Effector memory CD8-positive, alpha-beta T cell (primary cell): ENCODE results near the gene PXK.
"Not testable (repeated sequence)": the region's sequence is repeated elsewhere in the genome, so short reads cannot be mapped to it uniquely, and the experiment has no call there.

Experiments used
- ATAC-seq: fragments of 150-1000 bp; cut with Tn5 transposase; replicated peaks from 2 replicates; pipeline ENCODE4 v1.10.0; 2021; ENCODE audit warnings: mild to moderate bottlenecking, moderate library complexity
- DNase-seq, 3 experiments: peaks; one replicate each; pipeline ENCODE4 v3.0.0; 2021
- H3K27ac Mint-ChIP-seq, 2 donors: one replicate each; pipeline ENCODE4 v1.8.0; 2022; ENCODE audit warnings: mild to moderate bottlenecking in 2 of 2, mixed read lengths in 2 of 2, moderate library complexity in 2 of 2
- H3K27me3 Mint-ChIP-seq, 2 donors: one replicate each; pipeline ENCODE4 v1.8.0; 2022; ENCODE audit warnings: mixed read lengths in 2 of 2
- H3K36me3 Mint-ChIP-seq: one replicate; pipeline ENCODE4 v1.8.0; 2022; ENCODE audit warnings: mild to moderate bottlenecking, moderate library complexity, mixed read lengths; ENCODE audit not compliant: insufficient read depth
- H3K4me1 Mint-ChIP-seq, 2 donors: one replicate each; pipeline ENCODE4 v1.8.0; 2022; ENCODE audit warnings: low read depth in 2 of 2, mixed read lengths in 2 of 2
- H3K4me3 Mint-ChIP-seq, 2 donors: one replicate each; pipeline ENCODE4 v1.8.0; 2022; ENCODE audit warnings: mild to moderate bottlenecking in 2 of 2, mixed read lengths in 2 of 2, moderate library complexity in 2 of 2
- H3K9me3 Mint-ChIP-seq, 2 donors: one replicate each; pipeline ENCODE4 v1.8.0; 2022; ENCODE audit warnings: mixed read lengths in 2 of 2

The PXK gene

GRCh38 chr3:58432905-58433304, 100.2 kb downstream of the PXK start:
- Mint-ChIP-seq H3K27ac (peak overlapping the region; percentile 94 to 97), H3K36me3 (peaks cover 52% of the 10 kb centered on the region), H3K27me3 (no peaks in the 10 kb centered on the region), H3K4me3 (peak overlapping the region; percentile 88 to 94), H3K4me1 (peaks cover 22 to 24% of the 10 kb centered on the region in 2 donors), H3K9me3 (no peaks in the 10 kb centered on the region)
- DNase-seq = no peak
- no peak for ATAC-seq

DNA sequence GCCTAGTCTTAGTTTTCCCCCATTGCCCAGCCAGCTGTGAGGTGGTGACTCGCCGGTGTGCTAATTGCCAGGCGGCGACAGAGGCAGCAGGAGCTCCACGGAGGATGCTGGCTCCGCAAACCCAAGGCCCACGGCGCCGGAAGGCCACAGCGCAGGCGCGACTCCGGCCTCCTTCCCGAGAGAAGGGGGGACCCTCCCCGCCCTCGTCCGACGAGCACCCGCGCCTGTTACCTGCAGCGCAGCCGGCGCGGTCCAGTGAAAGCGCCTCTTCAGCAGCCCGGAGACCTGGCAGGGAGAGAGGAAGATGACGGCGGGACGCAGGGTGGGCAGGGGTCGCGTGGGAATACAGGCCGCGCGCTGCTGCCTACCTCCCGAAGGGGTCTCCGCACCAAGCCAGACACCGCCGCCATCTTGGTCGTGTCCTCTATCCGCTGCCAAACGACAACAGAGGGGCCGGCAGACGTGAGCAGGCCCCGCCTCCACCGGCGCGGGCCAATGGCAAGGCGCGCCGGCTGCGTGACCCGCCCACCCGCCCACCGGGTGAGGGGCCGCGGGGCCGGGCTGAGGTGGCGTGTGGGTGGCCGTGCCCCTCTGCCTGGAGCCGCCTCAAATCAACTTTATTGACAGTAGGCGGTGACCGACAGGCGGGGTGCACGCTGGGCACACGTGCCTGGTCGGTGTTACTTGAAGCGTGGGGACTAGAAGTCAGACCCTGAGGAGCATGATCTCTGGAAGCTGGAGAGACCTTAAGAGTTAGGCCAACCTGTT, 100.9 kb downstream of the PXK start, which contains the start of gene PDHB:
PDHB (minus strand) TSS at position 433 of the 768 bp plus-strand sequence; CDS start at position 410, 23 bp downstream.
- Mint-ChIP-seq H3K27me3 (no peaks in the 10 kb centered on the region), H3K4me1 (peaks cover 22 to 24% of the 10 kb centered on the region in 2 donors), H3K4me3 (peak within 1 kb of the TSS; percentile 88 to 94), H3K27ac (peak within 1 kb of the TSS; percentile 94 to 97), H3K36me3 (peaks cover 45% of the 10 kb centered on the region), H3K9me3 (no peaks in the 10 kb centered on the region)
- DNase-seq (peak; percentile 82 to 84 (median 84)), ATAC-seq (peak; percentile 93)

DNA sequence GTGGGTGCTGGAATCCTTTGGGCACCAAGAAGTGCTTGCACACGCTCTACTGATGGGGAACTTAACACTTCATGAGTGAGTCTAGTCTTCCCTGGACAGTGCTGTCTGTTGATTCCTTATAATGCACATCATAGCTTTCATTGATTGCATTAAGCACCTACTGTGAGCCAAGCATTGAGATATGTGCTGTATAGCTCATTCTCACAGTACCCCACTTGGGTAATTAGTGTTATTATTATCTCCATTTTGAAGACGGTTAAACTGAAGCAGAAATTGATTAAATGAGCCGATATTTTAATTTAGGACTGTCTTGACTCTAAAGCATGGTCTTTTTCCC, 101.4 kb downstream of the PXK start:
- no peak for ATAC-seq
- peaks cover 22 to 24% of the 10 kb centered on the region in 2 donors for H3K4me1 Mint-ChIP-seq
- no peaks in the 10 kb centered on the region for H3K27me3 Mint-ChIP-seq
- H3K9me3 Mint-ChIP-seq = no peaks in the 10 kb centered on the region
- H3K36me3 Mint-ChIP-seq = peaks cover 39% of the 10 kb centered on the region
- H3K4me3 Mint-ChIP-seq = peak overlapping the region; percentile 88 to 94
- H3K27ac Mint-ChIP-seq = peak overlapping the region; percentile 62 to 97
- DNase-seq = no peak

DNA sequence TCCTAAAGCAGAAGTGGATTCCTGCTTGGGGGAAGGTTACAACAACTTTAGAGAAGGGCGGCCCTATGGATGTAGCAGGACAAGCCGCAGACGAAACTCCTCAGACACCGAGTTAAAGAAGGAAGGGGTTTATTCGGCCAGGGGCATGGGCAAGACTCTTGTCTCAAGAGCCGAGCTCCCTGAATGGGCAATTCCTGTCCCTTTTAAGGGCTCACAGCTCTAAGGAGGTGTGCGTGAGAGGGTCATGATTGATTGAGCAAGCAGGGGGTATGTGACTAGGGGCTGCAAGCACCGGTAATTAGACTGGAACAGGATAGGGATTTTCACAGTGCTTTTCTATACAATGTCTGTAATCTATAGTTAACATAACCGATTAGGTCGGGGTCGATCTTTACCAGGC, 101.8 kb downstream of the PXK start:
- peak overlapping the region in 1 of 2 donors; percentile 62 for H3K27ac Mint-ChIP-seq
- H3K4me3 Mint-ChIP-seq = peak overlapping the region; percentile 88 to 94
- no peak for DNase-seq
- H3K9me3 Mint-ChIP-seq = no peaks in the 10 kb centered on the region
- no peaks in the 10 kb centered on the region for H3K27me3 Mint-ChIP-seq
- ATAC-seq = no peak
- H3K36me3 Mint-ChIP-seq = peaks cover 36% of the 10 kb centered on the region
- peaks cover 22 to 24% of the 10 kb centered on the region in 2 donors for H3K4me1 Mint-ChIP-seq

GRCh38 chr3:58434990-58435389, 102.3 kb downstream of the PXK start:
- no peak for DNase-seq
- no peak for ATAC-seq
- peaks cover 22 to 24% of the 10 kb centered on the region in 2 donors for H3K4me1 Mint-ChIP-seq
- peak overlapping the region in 1 of 2 donors; percentile 88 for H3K4me3 Mint-ChIP-seq
- peaks cover 31% of the 10 kb centered on the region for H3K36me3 Mint-ChIP-seq
- peak overlapping the region in 1 of 2 donors; percentile 80 for H3K27ac Mint-ChIP-seq
- H3K27me3 Mint-ChIP-seq = no peaks in the 10 kb centered on the region
- H3K9me3 Mint-ChIP-seq = no peaks in the 10 kb centered on the region

- H3K4me3 Mint-ChIP-seq, ATAC-seq, H3K9me3 Mint-ChIP-seq, DNase-seq, H3K27me3 Mint-ChIP-seq: not testable (repeated sequence)
- Mint-ChIP-seq H3K27ac (peak overlapping the region in 1 of 2 donors; percentile 35), H3K36me3 (peaks cover 11% of the 10 kb centered on the region), H3K4me1 (peaks cover 14 to 18% of the 10 kb centered on the region in 2 donors)
Measured at GRCh38 chr3:58437276-58437675, 104.6 kb downstream of the PXK start.

GRCh38 chr3:58440996-58441355, 108.3 kb downstream of the PXK start:
- not testable (repeated sequence) for H3K27me3 Mint-ChIP-seq, H3K36me3 Mint-ChIP-seq, H3K4me3 Mint-ChIP-seq, H3K9me3 Mint-ChIP-seq, DNase-seq, H3K4me1 Mint-ChIP-seq, H3K27ac Mint-ChIP-seq, ATAC-seq

DNA sequence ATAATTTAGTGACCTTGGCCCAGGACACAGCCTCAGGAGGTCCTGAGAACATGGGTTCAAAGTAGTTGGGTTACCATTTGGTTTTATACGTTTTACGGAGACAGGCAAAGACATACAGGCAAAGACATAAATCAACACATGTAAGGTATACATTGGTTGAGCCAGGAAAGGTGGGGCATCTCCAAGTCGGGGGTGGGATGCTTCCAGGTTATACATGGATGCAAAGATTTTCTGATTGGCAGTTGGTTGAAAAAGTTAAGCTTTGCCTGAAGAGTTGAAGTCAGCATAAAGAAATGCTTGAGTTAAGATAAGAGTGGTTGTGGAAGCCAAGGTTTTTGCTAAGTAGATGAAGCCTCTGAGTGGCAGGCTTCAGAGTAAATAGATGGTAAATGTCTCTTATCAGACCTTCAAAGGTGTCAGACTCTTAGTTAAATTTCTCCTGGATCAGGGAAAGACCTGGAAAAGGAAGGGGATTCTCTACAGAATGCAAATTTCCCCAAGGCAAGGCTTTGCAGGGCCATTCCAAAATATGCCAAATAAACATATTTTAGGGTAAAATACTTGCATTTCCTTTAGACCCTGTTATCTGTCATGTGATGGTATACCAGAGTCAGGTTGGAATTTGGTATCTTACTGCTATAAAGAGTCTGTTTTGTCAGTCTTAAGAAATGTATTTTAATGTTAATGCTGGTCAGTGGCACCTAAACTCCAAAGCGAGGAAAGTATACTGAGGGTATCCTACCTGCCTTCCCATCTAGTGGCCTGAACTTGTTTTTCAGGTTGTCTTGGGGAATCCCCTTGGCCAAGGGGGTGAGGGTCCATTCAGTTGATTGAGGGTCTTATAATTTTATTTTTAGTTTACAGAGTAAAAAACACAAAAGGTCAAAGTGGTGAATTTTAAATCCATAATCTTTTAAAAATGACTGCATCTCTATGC, 109.1 kb downstream of the PXK start:
- no peak overlapping the region for H3K27ac Mint-ChIP-seq
- H3K4me3 Mint-ChIP-seq = no peak overlapping the region
- H3K4me1 Mint-ChIP-seq = peaks cover 0 to 3% of the 10 kb centered on the region in 2 donors
- ATAC-seq (no peak), DNase-seq (no peak)
- no peaks in the 10 kb centered on the region for H3K27me3 Mint-ChIP-seq
- H3K9me3 Mint-ChIP-seq = no peaks in the 10 kb centered on the region
- no peaks in the 10 kb centered on the region for H3K36me3 Mint-ChIP-seq

DNA sequence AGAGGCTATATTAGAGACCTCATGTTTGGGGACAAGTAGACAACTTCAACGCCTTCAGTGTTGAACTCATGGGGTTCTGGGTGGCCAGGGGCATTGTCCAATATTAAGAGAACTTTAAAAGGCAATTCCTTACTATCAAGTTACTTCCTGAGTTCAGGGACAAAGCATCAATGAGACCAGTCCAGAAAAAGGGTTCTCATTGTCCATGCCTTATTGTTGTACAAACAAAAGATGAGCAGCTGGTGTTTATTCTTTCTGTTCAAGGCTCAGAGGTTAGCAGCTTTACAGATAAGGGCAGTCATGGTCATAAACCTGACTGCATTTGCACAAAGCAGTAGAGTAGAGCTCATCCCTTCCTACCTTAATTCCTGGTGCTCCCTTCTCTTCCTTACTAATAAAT, 119.5 kb downstream of the PXK start:
- no peaks in the 10 kb centered on the region for H3K36me3 Mint-ChIP-seq
- DNase-seq (no peak), ATAC-seq (no peak)
- H3K9me3 Mint-ChIP-seq = peaks cover 0 to 7% of the 10 kb centered on the region in 2 donors
- no peaks in the 10 kb centered on the region for H3K4me1 Mint-ChIP-seq
- no peaks in the 10 kb centered on the region for H3K27me3 Mint-ChIP-seq
- H3K4me3 Mint-ChIP-seq = no peak overlapping the region
- H3K27ac Mint-ChIP-seq = no peak overlapping the region

- DNase-seq (no peak), ATAC-seq (no peak)
- no peaks in the 10 kb centered on the region for H3K36me3 Mint-ChIP-seq
Measured at GRCh38 chr3:58459160-58459559, 126.5 kb downstream of the PXK start.

GRCh38 chr3:58462829-58463180, 130.1 kb downstream of the PXK start:
- Mint-ChIP-seq H3K9me3 (no peaks in the 10 kb centered on the region), H3K36me3 (no peaks in the 10 kb centered on the region), H3K4me1 (peaks cover 6 to 10% of the 10 kb centered on the region in 2 donors), H3K27me3 (no peaks in the 10 kb centered on the region), H3K4me3 (no peak overlapping the region), H3K27ac (peak overlapping the region in 1 of 2 donors; percentile 62)
- DNase-seq (no peak), ATAC-seq (no peak)

More at GRCh38 chr3:58459160-58459559, 126.5 kb downstream of the PXK start:
- H3K9me3 Mint-ChIP-seq = peaks cover 0 to 6% of the 10 kb centered on the region in 2 donors
- peaks cover 6 to 10% of the 10 kb centered on the region in 2 donors for H3K4me1 Mint-ChIP-seq
- no peak overlapping the region for H3K4me3 Mint-ChIP-seq
- H3K27ac Mint-ChIP-seq = no peak overlapping the region
- no peaks in the 10 kb centered on the region for H3K27me3 Mint-ChIP-seq

- DNase-seq (peak; percentile 62 to 64 (median 63)), ATAC-seq (peak; percentile 99)
- Mint-ChIP-seq H3K9me3 (no peaks in the 10 kb centered on the region), H3K36me3 (no peaks in the 10 kb centered on the region), H3K27me3 (no peaks in the 10 kb centered on the region), H3K4me1 (peaks cover 6 to 10% of the 10 kb centered on the region in 2 donors), H3K4me3 (peak overlapping the region; percentile 3 to 46), H3K27ac (peak overlapping the region in 1 of 2 donors; percentile 62)
Measured at GRCh38 chr3:58463181-58463941, 130.7 kb downstream of the PXK start.

DNA sequence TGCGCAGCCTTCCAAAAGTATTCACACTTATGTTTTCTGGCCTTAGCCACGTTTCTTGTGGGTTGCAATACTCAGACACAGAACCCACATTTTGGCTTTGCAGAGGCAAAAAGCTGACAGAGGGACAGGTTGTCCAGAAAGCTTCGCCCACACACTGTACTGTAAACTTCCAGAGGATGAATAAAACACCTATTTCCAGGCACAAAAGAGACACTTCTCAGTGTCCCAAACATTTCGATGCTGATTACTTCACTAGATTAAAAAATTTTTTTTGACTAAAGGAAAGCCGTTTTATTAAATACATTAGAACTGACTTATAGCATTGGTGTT, 131.2 kb downstream of the PXK start:
- Mint-ChIP-seq H3K27me3 (no peaks in the 10 kb centered on the region), H3K4me1 (peaks cover 6 to 10% of the 10 kb centered on the region in 2 donors), H3K4me3 (peak overlapping the region; percentile 3 to 46), H3K27ac (peak overlapping the region in 1 of 2 donors; percentile 12), H3K9me3 (no peaks in the 10 kb centered on the region), H3K36me3 (no peaks in the 10 kb centered on the region)
- DNase-seq (no peak), ATAC-seq (no peak)
